ENCODE measurements around the gene PTPRM. TPM values are rescaled to one million over a fixed set of nuclear protein-coding genes. Genes with fewer than 3 reads are reported as not detected.

Gene PTPRM
- total and polyA plus RNA-seq, 4 donors = 61.1 to 146 (median 87.5) TPM

DNA sequence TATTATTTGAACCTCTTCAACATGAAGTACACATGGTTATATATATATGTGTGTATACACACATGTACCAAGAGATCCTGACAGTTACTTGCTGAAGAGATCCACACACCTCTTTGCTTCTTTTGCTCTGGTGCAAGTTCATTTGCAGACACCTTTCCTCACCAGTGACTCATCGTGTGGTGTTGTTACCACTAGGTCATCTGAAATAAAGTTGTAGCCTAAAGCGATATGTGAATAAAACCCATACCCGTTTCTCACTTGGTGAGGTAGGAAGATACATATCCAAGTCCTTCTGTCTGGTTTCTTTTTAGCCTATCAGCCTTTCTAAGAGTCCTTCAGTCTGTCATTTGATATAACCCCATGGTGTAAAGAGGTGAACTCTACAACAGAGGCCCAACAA, 662.7 kb downstream of the PTPRM start:
- no peak for ATAC-seq (ENCODE audit: insufficient read depth, low FRiP score)
- Histone ChIP-seq H3K4me1 (ENCODE audit: control insufficient read depth in 5 of 5, insufficient read depth in 5 of 5, low read length in 5 of 5) (no peaks in the 10 kb centered on the region), H3K4me3 (no peak overlapping the region), H3K27me3 (ENCODE audit: control insufficient read depth in 3 of 3, insufficient read depth in 3 of 3, low read length in 2 of 3) (no peaks in the 10 kb centered on the region), H3K27ac (ENCODE audit: low read depth in 1 of 2, low read length in 1 of 2) (no peak overlapping the region), H3K9ac (ENCODE audit: insufficient read depth in 1 of 2, low read length in 2 of 2) (no peak overlapping the region), H3K9me3 (ENCODE audit: control insufficient read depth in 4 of 4, insufficient read depth in 3 of 4, low read length in 3 of 4) (peaks cover 0 to 2% (median under 1%) of the 10 kb centered on the region in 4 donors), H3K36me3 (ENCODE audit: control insufficient read depth in 4 of 4, insufficient read depth in 4 of 4, low read length in 4 of 4) (peaks cover 0 to 2% (median 0%) of the 10 kb centered on the region in 4 donors)
- TF ChIP-seq, protein P1, sequence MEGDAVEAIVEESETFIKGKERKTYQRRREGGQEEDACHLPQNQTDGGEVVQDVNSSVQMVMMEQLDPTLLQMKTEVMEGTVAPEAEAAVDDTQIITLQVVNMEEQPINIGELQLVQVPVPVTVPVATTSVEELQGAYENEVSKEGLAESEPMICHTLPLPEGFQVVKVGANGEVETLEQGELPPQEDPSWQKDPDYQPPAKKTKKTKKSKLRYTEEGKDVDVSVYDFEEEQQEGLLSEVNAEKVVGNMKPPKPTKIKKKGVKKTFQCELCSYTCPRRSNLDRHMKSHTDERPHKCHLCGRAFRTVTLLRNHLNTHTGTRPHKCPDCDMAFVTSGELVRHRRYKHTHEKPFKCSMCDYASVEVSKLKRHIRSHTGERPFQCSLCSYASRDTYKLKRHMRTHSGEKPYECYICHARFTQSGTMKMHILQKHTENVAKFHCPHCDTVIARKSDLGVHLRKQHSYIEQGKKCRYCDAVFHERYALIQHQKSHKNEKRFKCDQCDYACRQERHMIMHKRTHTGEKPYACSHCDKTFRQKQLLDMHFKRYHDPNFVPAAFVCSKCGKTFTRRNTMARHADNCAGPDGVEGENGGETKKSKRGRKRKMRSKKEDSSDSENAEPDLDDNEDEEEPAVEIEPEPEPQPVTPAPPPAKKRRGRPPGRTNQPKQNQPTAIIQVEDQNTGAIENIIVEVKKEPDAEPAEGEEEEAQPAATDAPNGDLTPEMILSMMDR (IDR thresholded peaks at IDR 0.05; ENCODE audit: control extremely low read depth, extremely low read depth) = no peak
- 92 to 96% methylated on average over 3 of the region's 3 CpGs for WGBS, 2 donors
- DNase-seq = no peak

DNA sequence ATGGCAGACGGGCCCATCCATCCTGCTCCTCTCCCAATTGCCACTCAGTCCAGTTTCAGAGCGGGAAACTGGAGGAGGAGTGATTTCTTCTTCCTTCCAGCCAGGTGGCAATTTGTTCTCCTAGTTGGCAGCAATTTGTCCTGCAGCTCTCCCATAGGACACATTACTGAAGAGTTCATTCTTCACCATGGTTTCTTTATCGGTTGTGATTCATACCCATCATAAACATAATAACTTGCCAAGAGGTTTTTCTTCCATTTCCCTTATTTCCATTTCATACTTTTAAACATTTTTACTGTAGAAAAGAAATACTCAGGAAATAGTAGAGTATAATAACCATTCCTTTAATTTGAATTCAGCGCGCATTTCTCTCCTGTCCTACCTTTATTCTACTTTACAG, 664.2 kb downstream of the PTPRM start:
- H3K4me1 ChIP-seq (ENCODE audit: control insufficient read depth in 5 of 5, insufficient read depth in 5 of 5, low read length in 5 of 5) = no peaks in the 10 kb centered on the region
- no peaks in the 10 kb centered on the region for H3K36me3 ChIP-seq (ENCODE audit: control insufficient read depth in 4 of 4, insufficient read depth in 4 of 4, low read length in 4 of 4)
- H3K27me3 ChIP-seq (ENCODE audit: control insufficient read depth in 3 of 3, insufficient read depth in 3 of 3, low read length in 2 of 3) = no peaks in the 10 kb centered on the region
- no peak overlapping the region for H3K4me3 ChIP-seq
- TF ChIP-seq, protein P1 (IDR thresholded peaks at IDR 0.05; ENCODE audit: control extremely low read depth, extremely low read depth) = no peak
- no peak overlapping the region for H3K9ac ChIP-seq (ENCODE audit: insufficient read depth in 1 of 2, low read length in 2 of 2)
- 75 to 83% methylated on average over 5 of the region's 5 CpGs for WGBS, 2 donors
- H3K9me3 ChIP-seq (ENCODE audit: control insufficient read depth in 4 of 4, insufficient read depth in 3 of 4, low read length in 3 of 4) = peaks cover 0 to 2% (median 0%) of the 10 kb centered on the region in 4 donors
- ATAC-seq (ENCODE audit: insufficient read depth, low FRiP score) (no peak), DNase-seq (no peak)
- no peak overlapping the region for H3K27ac ChIP-seq (ENCODE audit: low read depth in 1 of 2, low read length in 1 of 2)

DNA sequence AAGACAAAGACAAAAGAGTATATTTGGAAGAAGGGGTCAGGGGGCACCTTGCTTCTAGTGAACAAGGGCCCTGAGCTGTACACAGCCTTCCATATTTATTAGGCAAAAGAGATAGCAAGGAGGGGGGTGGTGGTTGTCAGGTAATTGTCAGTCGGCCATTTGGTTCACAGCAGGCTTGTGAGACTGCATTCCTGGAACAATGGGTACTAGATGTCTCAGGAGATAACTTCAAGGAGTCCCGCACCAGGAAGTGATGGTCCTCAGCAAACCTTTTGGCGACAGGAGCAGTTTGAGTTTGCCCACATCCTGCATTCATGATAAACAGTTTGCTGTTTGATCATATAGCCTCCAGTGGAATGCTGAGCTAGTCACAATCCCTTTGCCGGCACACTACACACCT, 665.7 kb downstream of the PTPRM start:
- H3K36me3 ChIP-seq (ENCODE audit: control insufficient read depth in 4 of 4, insufficient read depth in 4 of 4, low read length in 4 of 4) = no peaks in the 10 kb centered on the region
- ATAC-seq (ENCODE audit: insufficient read depth, low FRiP score) = no peak

More for the DNA sequence above, 665.7 kb downstream of the PTPRM start:
- H3K9me3 ChIP-seq (ENCODE audit: control insufficient read depth in 4 of 4, insufficient read depth in 3 of 4, low read length in 3 of 4) = peaks cover 0 to 2% (median 0%) of the 10 kb centered on the region in 4 donors
- no peak for DNase-seq
- no peaks in the 10 kb centered on the region for H3K27me3 ChIP-seq (ENCODE audit: control insufficient read depth in 3 of 3, insufficient read depth in 3 of 3, low read length in 2 of 3)
- H3K9ac ChIP-seq (ENCODE audit: insufficient read depth in 1 of 2, low read length in 2 of 2) = no peak overlapping the region
- H3K27ac ChIP-seq (ENCODE audit: low read depth in 1 of 2, low read length in 1 of 2) = no peak overlapping the region
- no peaks in the 10 kb centered on the region for H3K4me1 ChIP-seq (ENCODE audit: control insufficient read depth in 5 of 5, insufficient read depth in 5 of 5, low read length in 5 of 5)
- TF ChIP-seq, protein P1 (IDR thresholded peaks at IDR 0.05; ENCODE audit: control extremely low read depth, extremely low read depth) = no peak
- no peak overlapping the region for H3K4me3 ChIP-seq
- WGBS, 2 donors = 68 to 84% methylated on average over 4 of the region's 4 CpGs

Measured in lung (tissue), 12 donors.